ENCODE data around the gene GPR37.

Gene GPR37

GRCh38 chr7:124773938-124774337 lies 8.3 kb upstream of the GPR37 start:
- no peak for DNase-seq (ENCODE audit: low read depth)
- TF ChIP-seq CTCF (IDR thresholded peaks at IDR 0.05; ENCODE audit: insufficient read depth, low read depth, low read length, missing control alignments): no peak
- no peak overlapping the region for H3K4me3 ChIP-seq (ENCODE audit: low read length)

GRCh38 chr7:124773339-124773738 lies 7.7 kb upstream of the GPR37 start:
- TF ChIP-seq CTCF (IDR thresholded peaks at IDR 0.05; ENCODE audit: insufficient read depth, low read depth, low read length, missing control alignments): no peak
- DNase-seq (ENCODE audit: low read depth): no peak
- H3K4me3 ChIP-seq (ENCODE audit: low read length): no peak overlapping the region

DNA sequence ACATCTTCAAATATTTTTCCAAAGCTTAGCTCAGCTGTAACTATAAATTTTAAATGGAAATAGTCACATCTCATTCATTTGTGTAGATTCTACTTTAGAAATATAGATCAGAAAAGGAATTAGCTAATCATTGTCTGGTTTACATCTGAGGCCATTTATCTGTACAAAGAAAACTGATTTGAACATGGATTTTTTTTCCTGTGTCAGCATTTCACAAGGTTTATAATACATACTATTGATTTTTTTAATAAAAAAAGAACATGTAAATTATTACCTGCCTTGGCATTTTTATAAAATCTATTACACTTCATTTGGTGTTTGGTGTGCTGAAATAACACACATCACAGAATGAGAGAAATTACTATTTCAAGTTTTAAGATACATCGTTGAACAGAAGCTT lies 3.5 kb upstream of the GPR37 start:
- TF ChIP-seq CTCF (IDR thresholded peaks at IDR 0.05; ENCODE audit: insufficient read depth, low read depth, low read length, missing control alignments): no peak
- no peak overlapping the region for H3K4me3 ChIP-seq (ENCODE audit: low read length)
- DNase-seq (ENCODE audit: low read depth): no peak

GRCh38 chr7:124768525-124768924 lies 2.9 kb upstream of the GPR37 start:
- no peak overlapping the region for H3K4me3 ChIP-seq (ENCODE audit: low read length)
- no peak for DNase-seq (ENCODE audit: low read depth)
- no peak for TF ChIP-seq CTCF (IDR thresholded peaks at IDR 0.05; ENCODE audit: insufficient read depth, low read depth, low read length, missing control alignments)

GRCh38 chr7:124764847-124765400 lies 668 bp downstream of the GPR37 start:
- peak overlapping the region; percentile 59 for H3K4me3 ChIP-seq (ENCODE audit: low read length)
- peak; percentile 30 for DNase-seq (ENCODE audit: low read depth)
- TF ChIP-seq CTCF (IDR thresholded peaks at IDR 0.05; ENCODE audit: insufficient read depth, low read depth, low read length, missing control alignments): no peak

- no peak for TF ChIP-seq CTCF (IDR thresholded peaks at IDR 0.05; ENCODE audit: insufficient read depth, low read depth, low read length, missing control alignments)
- peak overlapping the region; percentile 59 for H3K4me3 ChIP-seq (ENCODE audit: low read length)
- no peak for DNase-seq (ENCODE audit: low read depth)
Measured at GRCh38 chr7:124764051-124764846, 1.3 kb downstream of the GPR37 start.
